ENCODE data around the gene PROM2. TPM values are rescaled to one million over a fixed set of nuclear protein-coding genes. Genes with fewer than 3 reads are reported as not detected.
A peak's percentile ranks its signal among the peaks of the same experiment; 100 is the strongest.

Gene PROM2
- polyA plus RNA-seq, 3 donors, result 26.4 to 42.8 (median 28.8) TPM

- no peak for DNase-seq (ENCODE audit: extremely low read depth in 1 of 11, low read depth in 9 of 11, low spot score in 4 of 11)
These were observed 54.3 kb downstream of the PROM2 start for GRCh38 chr2:95328358-95329125.

DNA sequence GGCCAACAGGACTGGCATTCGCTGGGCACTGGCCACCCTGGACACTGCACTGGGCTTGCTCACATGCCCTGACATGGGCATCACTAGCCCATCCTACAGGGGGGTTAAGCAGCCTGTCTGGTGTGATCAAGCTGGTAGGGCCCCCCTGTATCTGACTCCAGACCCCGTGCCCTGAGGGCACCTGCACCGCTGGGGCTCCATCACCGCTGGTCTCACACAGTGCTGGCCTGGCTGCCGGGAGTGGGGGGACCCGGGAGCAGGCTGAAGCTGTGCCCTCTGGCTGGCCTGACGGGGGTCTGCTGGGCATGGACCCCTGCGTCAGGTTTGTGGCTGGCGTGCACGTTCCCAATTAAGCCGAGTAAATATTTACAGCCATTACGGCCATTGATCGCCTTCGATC, 55.2 kb downstream of the PROM2 start:
- DNase-seq (ENCODE audit: extremely low read depth in 1 of 11, low read depth in 9 of 11, low spot score in 4 of 11), result no peak

DNA sequence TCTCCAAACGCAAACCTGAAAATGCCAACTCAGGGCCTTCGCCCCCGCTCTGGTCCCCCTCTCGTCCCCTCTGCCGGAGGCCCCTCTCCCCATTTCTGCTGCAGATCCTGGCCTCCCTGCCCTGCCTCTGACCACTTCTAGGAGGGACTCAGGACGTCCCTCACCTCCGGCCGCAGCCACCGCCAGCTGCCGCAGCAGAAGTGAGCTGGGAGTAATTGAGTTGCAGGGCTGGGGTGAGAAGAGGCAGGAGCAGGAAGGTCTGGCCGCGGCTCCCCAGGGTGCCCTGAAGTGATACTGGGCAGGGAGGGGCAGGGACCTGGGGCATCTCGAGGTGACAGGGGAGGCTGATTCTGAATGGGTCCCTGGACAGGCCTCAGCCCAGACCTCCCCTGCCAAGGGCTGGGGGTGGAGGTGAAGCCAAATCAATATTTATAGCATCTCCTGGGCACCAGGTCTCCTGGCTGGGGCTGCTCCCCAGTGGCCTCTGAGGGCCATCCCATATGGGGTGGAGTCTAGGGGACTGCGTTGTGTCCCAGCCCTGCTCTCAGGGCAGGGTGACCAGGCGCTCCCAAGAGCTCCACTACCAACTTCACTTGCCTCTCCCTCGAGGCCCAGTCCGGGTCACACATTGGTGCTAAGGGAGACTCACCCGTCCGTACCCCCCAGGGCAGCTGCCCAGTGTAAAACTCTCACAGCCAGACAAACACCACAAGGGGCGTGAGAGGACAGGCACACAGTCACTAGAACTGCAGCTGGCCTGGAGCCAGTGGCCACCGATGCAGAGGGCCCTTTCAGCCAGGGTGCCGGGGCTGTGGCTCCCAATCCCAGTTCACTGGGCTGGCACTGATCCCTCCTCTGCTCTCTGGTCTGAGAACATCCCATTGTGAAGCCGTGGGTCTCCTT, 55.9 kb downstream of the PROM2 start:
- DNase-seq (ENCODE audit: extremely low read depth in 1 of 11, low read depth in 9 of 11, low spot score in 4 of 11), result no peak

GRCh38 chr2:95330794-95331338, 56.6 kb downstream of the PROM2 start:
- no peak for DNase-seq (ENCODE audit: extremely low read depth in 1 of 11, low read depth in 9 of 11, low spot score in 4 of 11)

DNA sequence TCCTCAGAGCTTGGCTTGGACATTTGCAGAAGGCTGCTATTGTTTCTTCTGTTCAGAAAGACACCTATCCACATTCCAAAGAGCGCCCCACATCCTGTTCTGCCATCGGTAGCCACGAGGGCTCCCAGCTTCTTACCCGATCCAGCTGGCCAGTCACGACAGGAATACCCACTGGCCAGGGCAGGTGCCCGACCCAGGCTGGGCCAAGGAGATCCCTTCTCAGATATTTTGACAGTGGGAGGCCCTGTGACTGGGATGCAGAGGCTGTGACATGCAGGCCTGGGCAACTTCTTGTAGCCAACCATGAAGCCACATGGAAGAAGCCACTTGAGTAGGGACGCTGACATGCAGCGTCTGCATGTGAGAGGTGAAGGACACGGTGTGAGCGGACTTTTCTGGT, 57.4 kb downstream of the PROM2 start:
- DNase-seq (ENCODE audit: extremely low read depth in 1 of 11, low read depth in 9 of 11, low spot score in 4 of 11), result no peak

DNA sequence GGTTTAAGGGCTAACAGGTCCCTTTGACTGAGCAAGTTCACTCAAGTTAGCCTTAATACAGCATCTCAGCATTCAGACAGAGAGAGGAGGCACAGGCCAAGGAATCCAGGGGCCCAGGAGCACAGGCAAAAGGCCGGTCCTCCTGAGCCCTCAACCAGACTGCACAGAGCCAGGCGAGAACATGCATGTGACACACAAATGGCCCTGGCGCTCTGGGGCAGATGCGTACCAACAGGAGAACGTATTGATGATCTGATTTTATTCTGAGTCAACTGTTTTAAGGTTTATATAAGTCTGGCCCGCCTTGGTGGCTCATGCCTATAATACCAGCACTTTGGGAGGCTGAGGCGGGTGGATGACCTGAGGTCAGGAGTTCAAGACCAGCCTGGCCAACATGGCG, 57.8 kb downstream of the PROM2 start:
- no peak for DNase-seq (ENCODE audit: extremely low read depth in 1 of 11, low read depth in 9 of 11, low spot score in 4 of 11)

- DNase-seq (ENCODE audit: extremely low read depth in 1 of 11, low read depth in 9 of 11, low spot score in 4 of 11), result no peak
These were observed 58.8 kb downstream of the PROM2 start for GRCh38 chr2:95333056-95333455.

DNA sequence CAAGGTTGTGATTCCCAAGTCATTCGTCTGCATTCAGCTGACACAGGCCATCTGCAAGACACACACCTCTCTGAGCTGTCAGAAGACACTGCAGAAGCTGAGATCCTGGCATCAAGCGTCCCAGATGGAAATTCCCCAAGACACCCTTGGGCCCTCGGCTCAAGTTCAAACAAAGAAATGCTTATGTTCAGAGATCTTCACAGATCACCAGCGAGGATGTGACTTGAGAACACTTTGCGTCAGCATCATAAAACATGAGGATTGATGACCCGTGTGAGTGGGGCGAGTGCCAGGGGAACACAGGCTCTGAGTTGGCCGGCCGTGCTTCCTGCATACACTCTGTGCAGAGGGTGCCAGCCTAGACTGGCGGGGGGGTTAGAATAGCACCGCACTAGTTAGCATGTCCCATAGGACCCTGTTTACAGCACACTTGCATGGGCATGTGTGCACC, 59.7 kb downstream of the PROM2 start:
- DNase-seq (ENCODE audit: extremely low read depth in 1 of 11, low read depth in 9 of 11, low spot score in 4 of 11), result peak in 10 of 11 donors; percentile 69 to 91 (median 82)

DNA sequence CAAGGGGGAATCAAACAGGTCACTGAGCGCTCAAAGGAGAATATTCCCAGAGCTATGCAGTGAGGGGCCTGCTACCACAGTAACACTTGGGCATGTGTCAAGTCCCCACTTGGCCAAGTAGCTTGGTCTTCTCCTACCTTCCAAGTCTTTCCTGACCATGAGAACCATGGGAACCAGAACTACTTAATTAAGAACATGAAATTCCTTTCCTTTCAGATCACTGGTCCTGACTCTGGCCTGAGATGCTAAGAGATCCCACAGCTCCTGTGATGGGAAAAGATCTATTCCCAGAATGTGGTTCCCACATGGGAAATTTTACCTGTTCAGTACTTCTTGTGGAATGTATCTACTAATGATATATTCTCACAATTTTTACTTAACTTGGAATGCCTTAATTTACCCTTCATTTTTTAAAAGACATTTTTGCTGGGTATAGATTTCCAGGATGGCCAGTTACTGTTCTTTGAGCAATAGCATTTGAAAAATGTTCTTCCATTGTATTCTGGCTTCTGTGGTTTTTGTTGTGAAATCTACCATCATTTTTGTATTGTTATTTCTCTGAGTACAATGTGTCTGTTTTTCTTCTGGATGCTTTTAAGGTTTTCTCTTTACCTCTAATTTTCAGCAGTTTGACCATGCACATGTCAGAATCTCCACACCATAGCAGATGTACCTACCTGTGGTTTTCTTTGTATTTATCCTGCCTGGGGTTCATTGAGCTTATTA, 60.8 kb downstream of the PROM2 start:
- DNase-seq (ENCODE audit: extremely low read depth in 1 of 11, low read depth in 9 of 11, low spot score in 4 of 11), result no peak

DNA sequence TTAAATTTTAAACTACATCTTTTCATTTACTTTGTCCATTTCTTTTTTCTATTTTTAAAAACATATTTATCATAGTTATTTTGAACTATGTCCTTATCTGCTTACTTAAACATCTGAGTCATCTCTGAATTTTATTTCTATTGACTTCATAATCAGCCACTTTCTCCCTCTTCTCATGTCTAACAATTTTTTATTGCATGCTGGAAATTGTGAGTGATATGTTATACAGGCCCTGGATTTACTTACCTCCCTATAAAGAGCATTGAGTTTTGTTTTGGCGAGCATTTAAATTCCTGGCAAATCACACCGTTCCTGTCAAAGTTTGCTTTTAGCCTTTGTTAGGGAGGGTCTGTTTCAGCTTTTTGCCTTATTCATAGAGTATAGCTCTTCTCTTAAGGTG, 62.2 kb downstream of the PROM2 start:
- no peak for DNase-seq (ENCODE audit: extremely low read depth in 1 of 11, low read depth in 9 of 11, low spot score in 4 of 11)

GRCh38 chr2:95337829-95338228, 63.6 kb downstream of the PROM2 start:
- DNase-seq (ENCODE audit: extremely low read depth in 1 of 11, low read depth in 9 of 11, low spot score in 4 of 11), result no peak

Other genes starting within 250 kb of the PROM2 start
- gene MAL, start 248.7 kb upstream of the PROM2 start, polyA plus RNA-seq (ENCODE audit: insufficient read length in 3 of 3), result 100 to 1,000 TPM; 271 to 300 (median 279) TPM
- gene MRPS5, start 152.6 kb upstream of the PROM2 start, polyA plus RNA-seq (ENCODE audit: insufficient read length in 3 of 3), result 10 to 100 TPM; 72.5 to 91.8 (median 73.3) TPM
- 10 to 100 TPM; 25.0 to 46.7 (median 25.5) TPM for gene ZNF514, start 114.6 kb upstream of the PROM2 start, polyA plus RNA-seq (ENCODE audit: insufficient read length in 3 of 3)
- 1 to 10 TPM; 8.6 to 8.7 (median 8.6) TPM for gene ZNF2, start 108.6 kb upstream of the PROM2 start, polyA plus RNA-seq (ENCODE audit: insufficient read length in 3 of 3)
- 1 to 10 TPM; 4.3 to 6.6 (median 4.5) TPM for gene ZNF892, start 66.9 kb upstream of the PROM2 start, polyA plus RNA-seq (ENCODE audit: insufficient read length in 3 of 3)
- 10 to 100 TPM; 12.4 to 22.4 (median 16.5) TPM for gene KCNIP3, start 22.9 kb downstream of the PROM2 start, polyA plus RNA-seq (ENCODE audit: insufficient read length in 3 of 3)
- 10 to 100 TPM; 33.6 to 53.8 (median 43.0) TPM for gene FAHD2A, start 128.3 kb downstream of the PROM2 start, polyA plus RNA-seq (ENCODE audit: insufficient read length in 3 of 3)
- under 1 TPM in 1 of 3 donors, not detected in 2; 0.32 TPM for gene TRIM43B, start 210.3 kb downstream of the PROM2 start, polyA plus RNA-seq (ENCODE audit: insufficient read length in 3 of 3)